ENCODE results near the gene LAMA5. TPM values are rescaled to one million over a fixed set of nuclear protein-coding genes. Genes with fewer than 3 reads are reported as not detected.

Gene LAMA5
- total and polyA plus RNA-seq, 2 of the 8 experiments (the other 6 are each of a cell fraction or from before 2014, with no cell fraction given) = 34.4 to 225 TPM

DNA sequence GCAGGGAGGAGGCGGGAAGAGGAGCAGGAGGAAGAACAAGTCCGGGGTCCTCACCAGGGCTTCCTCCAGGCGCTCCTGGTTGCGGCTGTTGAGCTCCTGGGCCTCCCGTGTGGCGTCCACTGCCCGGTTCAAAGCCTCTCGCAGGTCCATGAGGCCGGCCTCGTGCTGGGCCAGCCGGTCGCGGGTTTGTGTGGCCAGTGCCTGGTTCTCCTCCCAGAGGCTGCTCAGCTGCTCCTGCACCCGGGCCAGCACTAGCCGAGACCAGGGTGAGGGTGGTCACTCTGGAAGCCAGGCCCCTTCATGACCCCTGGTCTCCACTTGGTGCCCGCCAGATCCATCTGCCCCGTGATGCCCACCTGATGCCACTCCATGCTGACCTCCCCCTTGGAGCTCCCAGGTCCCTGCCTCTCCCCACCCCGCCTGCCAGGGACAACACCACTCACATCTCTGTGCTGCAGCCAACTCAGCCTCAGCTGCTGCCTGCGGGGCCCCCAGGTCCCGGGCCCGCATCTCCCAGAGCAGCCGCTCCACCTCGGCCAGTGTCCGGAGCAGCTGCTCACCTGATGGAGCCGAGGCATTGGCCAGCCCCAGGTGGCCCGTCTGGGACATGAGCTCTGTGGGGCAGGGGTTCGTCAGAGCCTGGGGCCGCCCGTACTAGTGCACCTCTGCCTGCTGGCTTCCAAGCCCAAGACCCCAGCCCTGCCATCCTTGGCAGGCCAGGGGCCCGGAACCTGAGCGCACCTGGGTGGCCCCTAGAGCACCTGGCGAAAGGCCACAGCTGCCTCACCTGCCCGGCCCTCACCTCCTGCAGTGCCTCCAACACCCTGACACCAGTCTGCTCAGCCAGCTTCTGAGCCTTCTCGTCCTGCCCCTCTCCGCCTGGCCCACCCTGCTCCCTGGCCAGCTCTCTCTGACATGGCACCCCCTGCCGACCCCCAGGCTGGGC, 48.4 kb downstream of the LAMA5 start (continued):
- TF ChIP-seq, protein P1, sequence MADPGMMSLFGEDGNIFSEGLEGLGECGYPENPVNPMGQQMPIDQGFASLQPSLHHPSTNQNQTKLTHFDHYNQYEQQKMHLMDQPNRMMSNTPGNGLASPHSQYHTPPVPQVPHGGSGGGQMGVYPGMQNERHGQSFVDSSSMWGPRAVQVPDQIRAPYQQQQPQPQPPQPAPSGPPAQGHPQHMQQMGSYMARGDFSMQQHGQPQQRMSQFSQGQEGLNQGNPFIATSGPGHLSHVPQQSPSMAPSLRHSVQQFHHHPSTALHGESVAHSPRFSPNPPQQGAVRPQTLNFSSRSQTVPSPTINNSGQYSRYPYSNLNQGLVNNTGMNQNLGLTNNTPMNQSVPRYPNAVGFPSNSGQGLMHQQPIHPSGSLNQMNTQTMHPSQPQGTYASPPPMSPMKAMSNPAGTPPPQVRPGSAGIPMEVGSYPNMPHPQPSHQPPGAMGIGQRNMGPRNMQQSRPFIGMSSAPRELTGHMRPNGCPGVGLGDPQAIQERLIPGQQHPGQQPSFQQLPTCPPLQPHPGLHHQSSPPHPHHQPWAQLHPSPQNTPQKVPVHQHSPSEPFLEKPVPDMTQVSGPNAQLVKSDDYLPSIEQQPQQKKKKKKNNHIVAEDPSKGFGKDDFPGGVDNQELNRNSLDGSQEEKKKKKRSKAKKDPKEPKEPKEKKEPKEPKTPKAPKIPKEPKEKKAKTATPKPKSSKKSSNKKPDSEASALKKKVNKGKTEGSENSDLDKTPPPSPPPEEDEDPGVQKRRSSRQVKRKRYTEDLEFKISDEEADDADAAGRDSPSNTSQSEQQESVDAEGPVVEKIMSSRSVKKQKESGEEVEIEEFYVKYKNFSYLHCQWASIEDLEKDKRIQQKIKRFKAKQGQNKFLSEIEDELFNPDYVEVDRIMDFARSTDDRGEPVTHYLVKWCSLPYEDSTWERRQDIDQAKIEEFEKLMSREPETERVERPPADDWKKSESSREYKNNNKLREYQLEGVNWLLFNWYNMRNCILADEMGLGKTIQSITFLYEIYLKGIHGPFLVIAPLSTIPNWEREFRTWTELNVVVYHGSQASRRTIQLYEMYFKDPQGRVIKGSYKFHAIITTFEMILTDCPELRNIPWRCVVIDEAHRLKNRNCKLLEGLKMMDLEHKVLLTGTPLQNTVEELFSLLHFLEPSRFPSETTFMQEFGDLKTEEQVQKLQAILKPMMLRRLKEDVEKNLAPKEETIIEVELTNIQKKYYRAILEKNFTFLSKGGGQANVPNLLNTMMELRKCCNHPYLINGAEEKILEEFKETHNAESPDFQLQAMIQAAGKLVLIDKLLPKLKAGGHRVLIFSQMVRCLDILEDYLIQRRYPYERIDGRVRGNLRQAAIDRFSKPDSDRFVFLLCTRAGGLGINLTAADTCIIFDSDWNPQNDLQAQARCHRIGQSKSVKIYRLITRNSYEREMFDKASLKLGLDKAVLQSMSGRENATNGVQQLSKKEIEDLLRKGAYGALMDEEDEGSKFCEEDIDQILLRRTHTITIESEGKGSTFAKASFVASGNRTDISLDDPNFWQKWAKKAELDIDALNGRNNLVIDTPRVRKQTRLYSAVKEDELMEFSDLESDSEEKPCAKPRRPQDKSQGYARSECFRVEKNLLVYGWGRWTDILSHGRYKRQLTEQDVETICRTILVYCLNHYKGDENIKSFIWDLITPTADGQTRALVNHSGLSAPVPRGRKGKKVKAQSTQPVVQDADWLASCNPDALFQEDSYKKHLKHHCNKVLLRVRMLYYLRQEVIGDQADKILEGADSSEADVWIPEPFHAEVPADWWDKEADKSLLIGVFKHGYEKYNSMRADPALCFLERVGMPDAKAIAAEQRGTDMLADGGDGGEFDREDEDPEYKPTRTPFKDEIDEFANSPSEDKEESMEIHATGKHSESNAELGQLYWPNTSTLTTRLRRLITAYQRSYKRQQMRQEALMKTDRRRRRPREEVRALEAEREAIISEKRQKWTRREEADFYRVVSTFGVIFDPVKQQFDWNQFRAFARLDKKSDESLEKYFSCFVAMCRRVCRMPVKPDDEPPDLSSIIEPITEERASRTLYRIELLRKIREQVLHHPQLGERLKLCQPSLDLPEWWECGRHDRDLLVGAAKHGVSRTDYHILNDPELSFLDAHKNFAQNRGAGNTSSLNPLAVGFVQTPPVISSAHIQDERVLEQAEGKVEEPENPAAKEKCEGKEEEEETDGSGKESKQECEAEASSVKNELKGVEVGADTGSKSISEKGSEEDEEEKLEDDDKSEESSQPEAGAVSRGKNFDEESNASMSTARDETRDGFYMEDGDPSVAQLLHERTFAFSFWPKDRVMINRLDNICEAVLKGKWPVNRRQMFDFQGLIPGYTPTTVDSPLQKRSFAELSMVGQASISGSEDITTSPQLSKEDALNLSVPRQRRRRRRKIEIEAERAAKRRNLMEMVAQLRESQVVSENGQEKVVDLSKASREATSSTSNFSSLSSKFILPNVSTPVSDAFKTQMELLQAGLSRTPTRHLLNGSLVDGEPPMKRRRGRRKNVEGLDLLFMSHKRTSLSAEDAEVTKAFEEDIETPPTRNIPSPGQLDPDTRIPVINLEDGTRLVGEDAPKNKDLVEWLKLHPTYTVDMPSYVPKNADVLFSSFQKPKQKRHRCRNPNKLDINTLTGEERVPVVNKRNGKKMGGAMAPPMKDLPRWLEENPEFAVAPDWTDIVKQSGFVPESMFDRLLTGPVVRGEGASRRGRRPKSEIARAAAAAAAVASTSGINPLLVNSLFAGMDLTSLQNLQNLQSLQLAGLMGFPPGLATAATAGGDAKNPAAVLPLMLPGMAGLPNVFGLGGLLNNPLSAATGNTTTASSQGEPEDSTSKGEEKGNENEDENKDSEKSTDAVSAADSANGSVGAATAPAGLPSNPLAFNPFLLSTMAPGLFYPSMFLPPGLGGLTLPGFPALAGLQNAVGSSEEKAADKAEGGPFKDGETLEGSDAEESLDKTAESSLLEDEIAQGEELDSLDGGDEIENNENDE (IDR thresholded peaks at IDR 0.05; ENCODE audit: insufficient replicate concordance, low read length) = no peak
- TF ChIP-seq SUZ12 (IDR thresholded peaks at IDR 0.05; ENCODE audit: low read length) (no peak), KDM1A (IDR thresholded peaks at IDR 0.05; ENCODE audit: borderline replicate concordance, low read length) (no peak), RFX5 (IDR thresholded peaks at IDR 0.05; ENCODE audit: borderline replicate concordance, low read depth, low read length) (no peak), KDM4A (IDR thresholded peaks at IDR 0.05; ENCODE audit: low read depth, low read length, severe bottlenecking) (no peak), EZH2 (IDR thresholded peaks at IDR 0.05; ENCODE audit: low read depth, low read length, severe bottlenecking) (no peak), RBBP5 (IDR thresholded peaks at IDR 0.05; ENCODE audit: borderline replicate concordance, low read depth, low read length) (no peak), SIX5 (IDR thresholded peaks at IDR 0.05; ENCODE audit: low read depth, low read length) (no peak), SIN3A (conservative IDR thresholded peaks at IDR 0.05 in 1 of 2, IDR thresholded peaks at IDR 0.05 in 1 of 2; ENCODE audit: low read depth in 1 of 2, low read length in 2 of 2) (no peak)

Measured in H1 (cell line).